GM18868 (cell line): ENCODE data around the gene PPP1R26.
"Not testable (repeated sequence)": the region's sequence is repeated elsewhere in the genome, so short reads cannot be mapped to it uniquely, and the experiment has no call there.

ENCODE experiments used
- ATAC-seq: cut with Tn5 transposase; IDR thresholded peaks from one replicate; pipeline ENCODE4 v1.9.1; 2021; ENCODE audit warnings: mild to moderate bottlenecking, moderate library complexity; ENCODE audit not compliant: unreplicated experiment

PPP1R26 gene

DNA sequence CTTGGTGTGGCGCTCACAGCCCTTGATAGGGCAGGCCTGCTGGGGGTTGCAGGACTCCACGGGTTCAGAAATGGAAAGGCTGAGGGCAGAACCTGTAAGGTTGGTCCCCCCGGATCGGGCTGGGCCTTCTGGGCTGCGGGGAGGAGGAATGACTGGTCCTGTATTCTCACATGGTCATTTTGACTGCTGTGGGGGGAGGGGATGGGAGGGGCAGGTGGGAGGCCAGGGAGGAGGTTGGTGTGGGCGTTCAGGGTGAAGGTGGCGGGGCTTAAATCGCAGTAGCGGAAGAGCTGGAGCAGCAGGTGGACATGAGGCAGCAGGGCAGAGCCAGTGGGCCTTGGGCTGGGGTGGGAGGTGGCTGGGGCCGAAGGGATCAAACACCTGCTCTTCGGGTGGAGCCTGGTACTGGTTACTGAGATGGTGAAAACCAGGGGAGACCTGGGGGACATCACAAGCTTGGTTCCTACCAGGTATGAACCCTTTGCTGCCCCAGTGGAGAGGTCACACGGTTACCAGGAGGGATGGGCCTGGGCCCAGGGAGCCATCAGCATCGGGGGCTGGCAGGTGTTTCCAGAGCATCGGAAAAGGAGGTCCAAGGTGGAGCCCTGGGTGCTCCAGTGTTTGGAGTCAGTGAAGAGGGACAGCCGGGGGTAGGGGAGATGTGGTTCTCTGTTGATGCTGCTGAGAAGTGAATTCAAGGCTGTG lies 22.7 kb downstream of the PPP1R26 start:
- no peak for ATAC-seq

DNA sequence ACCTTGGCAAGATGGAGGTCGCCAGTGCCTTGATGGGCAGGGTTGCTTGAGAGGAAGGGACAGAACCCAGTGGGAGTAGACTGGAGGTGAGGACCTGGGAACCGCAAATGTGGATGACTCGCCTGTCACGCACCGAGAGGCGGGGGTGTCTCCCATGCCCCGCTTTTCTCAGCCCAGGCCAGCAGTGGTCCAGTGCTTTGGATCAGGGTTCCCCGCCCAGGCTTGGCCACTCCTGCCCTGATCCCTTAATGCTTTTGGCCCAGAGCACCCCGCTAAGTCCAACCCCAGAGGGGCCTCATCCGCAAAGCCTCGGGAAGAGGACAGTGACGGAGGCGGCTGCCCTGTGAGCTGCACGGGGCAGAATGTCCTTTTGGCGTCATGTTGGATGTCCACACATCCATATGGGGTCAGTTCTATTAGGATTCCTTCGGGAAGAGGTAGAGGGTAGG lies 23.3 kb downstream of the PPP1R26 start:
- no peak for ATAC-seq

DNA sequence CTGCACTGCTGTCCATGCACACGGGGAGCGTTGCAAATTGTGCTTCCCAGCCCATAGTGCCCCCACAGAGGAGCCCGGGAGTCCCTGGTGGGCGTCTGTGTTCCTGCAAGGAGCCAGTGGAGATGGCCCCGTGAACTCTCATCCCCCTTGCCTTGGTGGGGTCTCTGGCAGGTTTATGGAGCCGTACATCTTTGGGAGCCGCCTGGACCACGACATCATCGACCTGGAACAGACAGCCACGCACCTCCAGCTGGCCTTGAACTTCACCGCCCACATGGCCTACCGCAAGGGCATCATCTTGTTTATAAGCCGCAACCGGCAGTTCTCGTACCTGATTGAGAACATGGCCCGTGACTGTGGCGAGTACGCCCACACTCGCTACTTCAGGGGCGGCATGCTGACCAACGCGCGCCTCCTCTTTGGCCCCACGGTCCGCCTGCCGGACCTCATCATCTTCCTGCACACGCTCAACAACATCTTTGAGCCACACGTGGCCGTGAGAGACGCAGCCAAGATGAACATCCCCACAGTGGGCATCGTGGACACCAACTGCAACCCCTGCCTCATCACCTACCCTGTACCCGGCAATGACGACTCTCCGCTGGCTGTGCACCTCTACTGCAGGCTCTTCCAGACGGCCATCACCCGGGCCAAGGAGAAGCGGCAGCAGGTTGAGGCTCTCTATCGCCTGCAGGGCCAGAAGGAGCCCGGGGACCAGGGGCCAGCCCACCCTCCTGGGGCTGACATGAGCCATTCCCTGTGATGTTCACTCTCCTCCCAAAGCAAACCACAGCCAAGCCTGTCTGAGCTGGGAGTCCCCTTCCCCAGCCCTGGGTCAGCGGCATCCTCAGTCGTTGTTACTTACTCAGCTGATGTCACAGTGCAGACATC lies 24.0 kb downstream of the PPP1R26 start:
- ATAC-seq, result no peak

DNA sequence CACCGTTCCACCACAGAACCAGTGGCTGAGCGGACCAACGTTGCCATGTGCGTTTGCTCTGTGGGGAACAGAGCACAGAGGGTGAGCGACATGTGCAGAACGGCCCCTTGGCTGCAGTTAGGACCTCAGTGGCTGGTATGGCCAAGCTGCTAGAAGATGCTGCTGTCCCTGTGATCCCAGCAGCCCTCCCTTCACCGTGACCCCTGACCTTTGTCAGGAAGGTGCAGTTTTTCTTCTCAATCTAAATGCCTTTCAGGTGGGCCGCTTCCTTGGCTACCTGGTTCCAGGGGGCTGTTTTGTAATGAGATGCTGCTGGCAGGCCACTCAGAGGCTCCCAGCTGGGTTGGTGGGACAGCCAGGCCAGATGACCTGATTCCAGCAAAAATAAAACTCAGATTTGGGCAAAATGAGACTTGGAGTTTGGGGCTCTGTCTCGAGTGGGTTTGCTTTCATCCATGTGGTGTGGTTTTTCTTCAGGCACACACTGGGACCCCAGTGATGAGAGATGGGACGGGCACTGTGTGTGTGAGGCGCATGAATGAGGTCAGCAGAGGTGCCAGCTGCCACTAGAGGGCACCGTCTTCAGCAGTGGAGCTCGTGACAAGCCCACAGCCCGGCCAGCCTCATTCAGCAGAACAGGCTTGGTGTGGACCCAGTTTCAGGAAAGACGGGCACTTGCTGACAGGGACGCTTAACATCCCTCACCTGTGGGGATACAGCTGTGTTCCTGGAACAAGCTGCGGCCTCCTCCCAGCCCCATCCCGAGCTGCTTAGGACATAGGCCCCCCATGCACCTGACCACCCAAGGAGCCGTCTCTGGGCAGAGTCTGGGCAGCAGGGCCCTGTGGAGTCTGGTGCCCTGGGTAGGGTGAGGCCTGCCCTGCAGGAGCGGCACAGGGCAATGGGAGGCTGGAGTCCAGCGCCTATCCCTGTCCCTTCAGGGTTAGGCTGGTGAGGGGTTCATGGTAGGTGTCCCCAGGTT lies 25.0 kb downstream of the PPP1R26 start:
- no peak for ATAC-seq

DNA sequence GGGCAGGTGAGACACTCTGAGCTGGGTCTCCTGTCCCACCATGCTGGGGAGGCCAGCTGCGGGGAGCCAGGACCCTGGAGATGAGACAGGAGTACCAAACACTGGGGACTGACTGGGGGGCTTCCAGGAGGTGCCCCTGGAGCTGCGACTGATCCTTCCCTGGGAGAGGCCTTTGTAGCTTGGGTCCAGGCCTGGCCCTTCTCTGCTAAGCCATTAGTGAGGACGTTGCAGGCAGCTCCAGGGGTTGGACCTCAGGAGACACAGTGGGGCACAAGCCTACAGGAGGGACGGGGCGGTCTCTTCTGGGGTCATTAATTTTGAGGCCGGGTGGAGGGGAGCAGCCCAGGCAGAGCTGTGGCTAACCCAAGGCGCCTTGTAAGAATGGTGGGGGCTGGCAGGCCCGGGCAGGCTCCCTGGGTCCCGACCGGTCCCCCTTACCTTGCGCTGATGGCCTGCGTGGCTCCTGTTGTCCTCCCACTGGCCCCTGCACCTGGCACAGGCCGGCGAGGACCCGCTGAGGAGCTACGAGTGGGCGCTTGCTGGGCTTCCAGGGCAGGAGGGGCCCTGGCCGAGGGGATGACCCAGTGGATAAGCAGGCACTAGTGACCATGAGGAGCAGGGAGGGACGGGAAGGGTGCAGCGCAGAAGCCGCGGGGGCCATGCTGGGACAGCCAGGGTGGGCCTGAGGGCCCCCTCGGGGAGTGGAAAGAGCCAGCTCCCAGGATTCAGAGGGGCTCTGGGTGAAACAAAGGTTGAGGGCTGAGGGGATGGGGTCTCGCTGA lies 26.0 kb downstream of the PPP1R26 start:
- no peak for ATAC-seq

DNA sequence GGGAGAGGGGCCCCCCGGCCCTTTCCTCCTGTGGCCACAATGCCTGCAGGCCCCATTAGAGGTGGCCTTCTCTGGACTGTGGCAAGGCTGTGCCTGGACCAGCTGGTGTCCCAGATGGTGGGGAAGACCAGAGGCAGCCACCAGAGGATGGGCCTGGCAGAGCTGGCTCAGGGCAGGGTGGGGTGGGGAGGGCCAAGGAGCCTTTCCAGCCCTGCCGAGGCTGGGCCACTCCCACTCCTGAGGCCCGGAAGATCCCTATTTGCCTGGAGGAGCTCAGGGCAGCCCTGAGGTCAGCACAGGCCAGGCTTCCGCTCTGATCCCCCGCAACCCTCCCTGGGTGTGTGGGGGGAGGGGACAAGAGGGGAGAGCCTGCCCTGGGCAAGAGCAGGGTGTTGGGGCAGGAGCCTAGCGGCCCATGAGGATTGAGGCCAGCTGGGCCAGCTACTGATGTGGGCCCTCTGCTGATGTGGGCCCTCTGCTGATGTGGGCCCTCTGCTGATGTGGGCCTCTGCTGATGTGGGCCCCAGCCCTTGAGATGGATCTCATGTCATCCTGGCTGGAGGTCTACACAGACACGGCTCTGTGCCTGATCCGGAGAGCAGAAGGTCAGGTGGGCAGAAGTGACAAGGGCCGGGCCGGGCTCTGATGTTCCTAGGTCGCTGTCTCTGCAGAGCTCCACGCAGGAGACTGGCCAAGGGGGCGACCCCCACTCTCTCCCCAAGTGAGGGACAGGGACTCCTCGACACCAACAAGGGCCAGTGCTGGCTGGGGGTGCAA lies 26.9 kb downstream of the PPP1R26 start:
- ATAC-seq, result no peak

DNA sequence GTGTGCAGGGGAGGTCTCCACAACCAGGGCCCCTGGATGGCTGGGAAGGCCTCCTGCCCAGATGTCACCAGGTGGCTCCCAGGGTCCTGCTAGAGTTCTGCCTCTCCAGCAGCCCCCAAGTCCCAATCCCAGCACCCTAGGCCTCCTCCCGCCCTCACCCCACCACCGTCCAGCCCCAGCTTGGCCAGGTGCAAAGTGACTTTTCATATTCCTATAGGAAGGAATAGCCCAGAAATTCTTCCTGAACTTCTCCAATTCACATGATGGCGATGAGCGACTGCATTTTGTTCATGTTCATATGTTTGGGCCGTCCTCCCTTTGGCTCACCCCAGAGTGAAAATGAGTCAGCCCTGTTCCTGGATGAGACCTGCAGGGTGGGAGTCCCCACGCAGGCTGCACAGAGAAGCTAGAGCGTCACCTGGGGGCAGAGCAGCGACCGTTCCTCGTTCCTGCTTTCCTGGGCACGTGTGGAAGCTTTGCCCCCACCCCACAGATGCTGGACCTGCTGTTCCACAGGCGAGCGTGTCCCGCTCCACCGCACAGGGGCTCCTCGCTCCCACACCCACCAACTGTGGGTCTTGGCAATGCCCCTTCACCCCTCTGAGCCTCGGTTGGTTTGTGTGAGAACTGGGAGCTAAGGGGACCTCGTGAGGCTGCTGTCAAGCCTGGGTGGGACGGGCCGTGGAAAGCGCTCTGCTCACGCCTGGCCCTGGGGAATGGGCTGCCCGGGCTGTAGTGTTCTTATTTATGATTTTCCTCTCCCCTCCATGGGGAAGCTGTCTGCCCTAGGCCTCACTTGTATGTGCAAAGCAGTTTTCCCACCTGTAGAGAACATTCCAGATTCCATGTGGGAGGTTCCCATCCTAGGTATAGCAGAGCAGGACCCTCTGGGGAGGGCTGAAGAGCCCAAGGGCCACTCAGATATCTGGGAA lies 27.8 kb downstream of the PPP1R26 start:
- no peak for ATAC-seq

DNA sequence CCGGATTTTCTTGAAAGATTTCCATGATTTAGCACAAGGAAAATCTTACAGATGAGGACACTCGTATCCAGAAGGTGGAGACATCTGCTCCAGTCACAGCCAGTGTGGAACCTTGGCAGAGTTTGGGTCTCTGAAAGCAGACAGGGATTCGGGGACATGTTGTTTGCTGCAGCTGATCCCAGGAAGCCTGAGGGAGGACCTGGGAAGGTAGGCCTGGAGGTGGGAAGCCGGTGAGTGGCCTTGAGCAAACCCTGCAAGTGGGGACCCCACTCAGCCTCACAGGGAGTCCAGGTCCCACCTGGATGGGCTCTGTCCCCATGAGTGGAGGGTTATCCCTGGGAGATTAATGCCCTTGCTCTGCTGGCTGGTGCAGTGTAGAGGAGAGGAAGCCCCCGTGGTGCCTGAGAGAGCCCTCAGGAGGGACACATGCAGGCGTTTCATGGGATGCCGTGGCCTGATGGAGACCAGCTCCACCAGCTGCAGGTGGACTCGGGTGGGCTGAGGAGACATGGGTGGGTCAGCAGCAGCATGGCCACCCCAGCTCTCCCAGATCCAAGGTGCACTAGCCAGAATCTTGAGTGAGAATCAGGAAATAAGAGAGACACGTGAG lies 28.7 kb downstream of the PPP1R26 start:
- no peak for ATAC-seq

DNA sequence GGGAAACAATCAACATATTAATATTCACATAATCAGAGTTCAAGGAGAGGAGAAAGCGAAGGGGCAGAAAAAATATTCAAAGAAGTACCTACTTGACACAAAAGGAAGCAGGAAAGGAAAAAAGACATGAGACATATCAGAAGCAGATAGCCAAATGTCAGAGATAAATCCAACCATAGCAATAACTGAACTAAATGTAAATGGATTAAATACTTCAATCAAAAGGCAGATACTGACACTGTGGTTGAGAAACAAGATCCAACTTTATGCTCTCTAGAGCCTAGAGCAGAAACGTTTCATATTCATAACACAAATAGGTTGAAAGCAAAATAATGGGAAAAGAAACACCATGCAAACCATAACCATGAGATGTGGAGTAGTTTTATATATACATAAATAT lies 29.9 kb downstream of the PPP1R26 start:
- ATAC-seq, result no peak

DNA sequence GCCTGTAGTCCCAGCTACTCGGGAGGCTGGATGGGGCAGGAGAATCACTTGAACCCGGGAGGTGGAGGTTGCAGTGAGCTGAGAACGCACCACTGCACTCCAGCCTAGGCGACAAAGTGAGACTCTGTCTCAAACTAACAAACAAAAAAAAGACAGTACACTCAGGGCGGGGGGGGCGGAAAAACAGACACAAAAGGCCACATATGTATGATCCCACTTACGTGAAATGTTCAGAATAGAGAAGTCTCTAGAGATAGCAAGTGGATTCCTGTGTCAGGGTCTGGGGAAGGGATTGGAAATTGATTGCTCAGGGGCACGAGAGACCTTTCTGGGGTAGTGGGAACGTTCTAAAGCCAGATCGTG lies 32.6 kb downstream of the PPP1R26 start:
- ATAC-seq, result no peak

DNA sequence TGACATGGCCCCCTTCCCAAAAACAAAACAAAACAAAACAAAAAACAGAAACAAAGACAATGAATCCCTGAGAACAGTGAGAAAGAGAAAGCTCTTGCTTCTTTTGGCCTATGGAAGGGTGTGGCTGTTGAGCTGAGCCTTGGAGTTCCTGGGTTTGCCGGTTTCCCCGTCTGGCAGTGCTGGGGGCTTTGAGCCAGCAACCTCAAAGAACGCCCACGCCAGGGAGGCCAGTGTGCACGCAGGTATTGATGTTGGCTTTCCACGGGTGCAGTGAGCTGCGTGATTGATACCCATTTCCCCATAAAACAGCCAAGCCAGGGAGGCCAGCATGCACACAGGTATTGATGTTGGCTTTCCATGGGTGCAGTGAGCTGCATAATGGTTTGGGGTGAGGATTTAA lies 33.3 kb downstream of the PPP1R26 start:
- no peak for ATAC-seq

DNA sequence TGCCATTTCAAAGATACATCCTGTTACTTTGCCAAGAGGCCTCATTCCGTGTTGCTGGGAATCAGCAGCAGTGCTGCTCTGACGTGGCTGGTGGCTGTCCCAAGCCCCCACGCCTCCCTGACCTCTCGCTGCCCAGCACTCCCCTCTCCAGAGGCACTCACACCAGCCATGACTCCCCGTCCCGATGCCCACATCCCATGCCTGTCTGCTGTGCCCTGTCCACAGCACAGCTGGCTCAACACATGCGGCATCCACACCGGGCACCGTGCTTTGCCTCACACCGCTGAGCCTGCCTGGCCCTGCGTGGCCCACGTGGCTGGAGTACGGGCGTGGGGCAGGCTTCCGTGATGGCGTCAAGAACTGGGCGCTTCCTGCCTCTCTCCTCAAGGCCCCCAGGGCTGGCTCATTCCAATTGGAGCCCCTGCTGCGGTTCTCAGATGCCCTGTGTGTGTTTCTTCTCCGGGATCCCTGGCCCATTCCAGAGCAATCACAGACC lies 33.8 kb downstream of the PPP1R26 start:
- ATAC-seq, result no peak

DNA sequence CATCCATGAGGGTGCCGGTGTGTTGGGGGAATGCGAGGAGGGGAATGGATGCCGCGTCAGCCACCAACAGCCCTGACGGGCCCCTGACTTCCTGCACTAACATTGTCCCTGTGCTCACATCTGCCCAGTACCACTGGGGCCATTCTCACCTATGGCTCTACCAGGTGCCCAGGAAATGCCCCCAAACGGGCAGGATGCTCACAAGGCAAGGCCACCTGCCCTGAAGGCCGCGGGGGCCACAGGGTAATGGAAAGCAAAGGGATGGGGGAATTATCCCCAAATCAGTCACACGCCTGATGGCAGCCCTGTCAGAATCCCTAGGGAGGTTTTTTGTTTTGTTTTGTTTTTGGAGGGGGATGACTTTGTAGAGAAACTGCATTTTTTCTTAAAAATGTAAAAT lies 34.3 kb downstream of the PPP1R26 start:
- not testable (repeated sequence) for ATAC-seq

DNA sequence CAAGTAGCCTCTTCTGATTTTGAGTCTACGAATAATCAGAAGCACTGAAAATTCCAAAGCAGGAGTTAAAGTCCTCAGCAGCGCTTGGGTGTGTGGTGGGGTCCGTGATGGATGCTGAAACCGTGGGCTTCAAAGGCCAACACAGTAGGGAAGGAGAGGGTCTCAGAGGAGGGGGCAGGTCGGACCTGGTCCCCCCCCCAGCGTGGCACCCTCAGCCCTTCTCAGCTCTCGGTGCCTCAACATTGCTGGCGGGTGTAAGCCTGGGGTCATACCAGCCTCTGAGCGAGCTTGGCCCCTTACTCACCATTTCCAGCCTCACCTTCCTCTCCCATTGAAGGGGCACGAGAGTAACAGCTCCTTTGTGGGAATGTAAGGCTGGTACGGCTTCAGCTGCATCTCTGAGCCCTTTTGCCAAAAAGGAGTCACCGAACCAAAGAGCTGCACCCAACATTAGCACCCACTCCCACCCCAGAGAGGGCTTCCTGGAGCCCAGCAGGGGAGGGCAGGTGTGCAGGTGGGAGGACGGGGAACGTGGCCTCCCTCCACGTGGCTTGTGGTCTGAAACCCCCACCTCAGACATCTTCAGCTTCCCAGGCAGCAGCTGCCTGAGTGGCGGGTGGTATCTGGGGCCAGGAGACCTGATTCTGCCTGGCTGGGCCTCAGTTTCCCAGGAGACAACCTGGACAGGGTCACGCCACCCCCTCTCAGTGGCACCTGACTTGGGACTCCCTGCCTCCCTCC lies 34.9 kb downstream of the PPP1R26 start:
- no peak for ATAC-seq

DNA sequence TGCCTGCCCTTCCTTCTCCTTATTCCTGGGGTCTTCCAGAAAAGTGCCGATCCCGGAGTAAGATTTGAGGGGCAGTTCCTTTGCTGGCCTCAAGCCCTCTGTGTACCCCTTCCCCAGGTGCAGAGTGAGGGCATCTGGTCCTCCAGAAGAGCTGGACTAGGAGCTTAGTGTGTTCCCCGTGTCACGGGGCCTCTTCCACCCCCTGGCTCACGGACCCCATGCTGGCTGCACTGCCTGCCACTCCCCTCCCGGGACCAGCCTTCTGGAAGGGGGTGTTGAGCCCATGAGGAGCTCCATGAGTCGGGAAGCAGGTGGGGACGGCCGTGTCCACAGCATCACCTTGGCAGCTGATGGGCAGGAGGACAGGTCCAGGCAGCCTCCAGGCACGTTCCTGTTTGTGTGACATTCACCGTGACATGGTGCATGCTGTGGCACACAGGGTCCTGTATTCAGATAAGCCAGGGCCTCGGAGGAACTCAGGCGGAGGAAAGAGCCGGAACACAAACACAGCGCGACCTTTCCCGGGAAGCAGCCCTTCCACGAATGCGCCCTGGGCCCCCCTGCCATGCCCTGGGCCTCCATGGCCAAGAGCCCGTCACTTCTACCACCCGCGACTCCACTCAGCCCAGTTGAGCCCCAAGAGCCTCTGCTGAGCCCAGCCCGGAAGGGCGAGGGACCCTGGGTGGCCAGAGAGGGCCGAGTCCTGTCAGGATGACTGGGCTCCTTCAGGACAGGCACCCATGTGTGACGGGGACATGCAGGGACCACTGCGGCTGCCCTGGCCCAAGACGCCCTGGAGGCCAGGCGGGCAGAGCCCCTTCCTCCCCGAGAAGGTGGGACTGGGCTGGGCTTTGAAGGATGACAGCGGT lies 35.7 kb downstream of the PPP1R26 start:
- ATAC-seq, result no peak

DNA sequence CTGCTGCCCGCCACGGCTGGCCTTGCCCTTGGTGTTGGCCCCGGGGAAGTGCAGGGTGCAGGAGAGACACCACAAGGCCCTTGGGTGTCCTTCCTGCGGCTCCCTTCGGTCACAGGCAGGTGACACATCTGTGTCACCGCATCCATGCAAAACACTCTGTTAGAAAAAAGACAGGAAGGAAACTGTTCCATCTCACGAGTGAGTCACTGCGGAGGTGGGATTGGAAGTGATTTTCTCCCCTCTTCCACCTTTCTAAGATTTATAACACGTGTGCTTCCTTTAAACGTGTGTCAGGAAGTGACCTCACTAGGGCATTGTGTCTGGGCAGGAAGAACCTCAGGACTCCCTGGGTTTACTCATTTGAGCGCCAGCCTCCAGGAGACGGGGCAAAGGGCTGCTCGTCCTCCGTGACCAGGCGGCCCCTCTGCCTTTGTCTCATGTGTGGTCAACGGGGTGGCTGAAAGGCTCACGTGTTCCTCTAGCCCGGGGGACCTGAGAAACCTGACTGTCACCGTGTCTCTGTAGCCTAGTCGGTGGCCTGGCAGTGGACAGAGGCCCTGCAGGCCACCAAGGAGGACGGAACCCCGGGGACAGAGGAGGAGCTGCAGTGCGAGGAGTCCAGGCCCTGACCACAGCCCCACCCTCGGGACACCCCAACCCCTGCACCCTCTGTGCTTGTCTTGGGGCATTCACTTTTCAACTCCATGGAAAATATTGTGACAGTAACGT lies 36.7 kb downstream of the PPP1R26 start:
- ATAC-seq, result no peak
